K562 (cell line): ENCODE data around the gene ITGA7. TPM values are rescaled to one million over a fixed set of nuclear protein-coding genes. Genes with fewer than 3 reads are reported as not detected.
A peak's percentile ranks its signal among the peaks of the same experiment; 100 is the strongest.

Source experiments
- MCM2 ChIP-seq: fragments of 450-650 bp; IDR thresholded peaks from 2 replicates; pipeline ENCODE4 v1.6.1; 2017; ENCODE audit warnings: low read depth, mild to moderate bottlenecking
- PTBP1 ChIP-seq: fragments of 200-400 bp; formaldehyde crosslinking; IDR thresholded peaks from 2 replicates; pipeline ENCODE4 v1.6.1; 2017; ENCODE audit warnings: low read depth, low read length
- RFX5 ChIP-seq: IDR thresholded peaks from 2 replicates; pipeline ENCODE4 v1.6.1; 2011; ENCODE audit warnings: low read depth, mild to moderate bottlenecking, improper control_type of control experiment, low read length
- TEAD1 ChIP-seq, 2 experiments: fragments of 450-650 bp in 1 of 2; sonication (generic) in 1 of 2; formaldehyde crosslinking; IDR thresholded peaks; 2 replicates each; pipeline versions ENCODE4 v1.4.0 to v1.8.0; 2020 to 2022; ENCODE audit warnings: mild to moderate bottlenecking in 2 of 2, missing genetic modification reagents in 1 of 2
- polyA plus RNA-seq, 8 experiments: library from polyadenylated mRNA; depleted of rRNA in 4 of 8; stranded (reverse) in 5 of 8; unstranded in 3 of 8; fragments of >200 nt; fragmentation: Nextera tagmentation in 2 of 8; fragmentation: Illumina TruSeq in 1 of 8; extraction: Ambion mirVana in 2 of 8; extraction: Trizol in 1 of 8; gene quantifications; 2 replicates each; pipeline versions ENCODE4 v1.2.1 to v1.2.3, GENCODE V29; 2011 to 2014; ENCODE audit warnings: inconsistent platforms in 1 of 8, missing spikeins in 1 of 8
- total RNA-seq, 7 experiments: library from RNA; depleted of rRNA in 6 of 7; stranded (reverse); fragments of >200 nt in 6 of 7; fragmentation: Illumina TruSeq in 2 of 7; extraction: Trizol in 2 of 7; gene quantifications; 2 replicates each; pipeline versions ENCODE4 v1.2.1 to v1.2.3, GENCODE V29; 2011 to 2021; ENCODE audit warnings: low replicate concordance in 1 of 7
- TF ChIP-seq, protein P1 (sequence below), 2 experiments: fragments of 450-650 bp in 1 of 2; sonication (generic) in 1 of 2; formaldehyde crosslinking in 1 of 2; IDR thresholded peaks; 2 replicates each; pipeline versions ENCODE4 v1.7.1 to v1.9.0; 2016 to 2022; ENCODE audit warnings: inconsistent platforms in 1 of 2, mild to moderate bottlenecking in 1 of 2, missing genetic modification reagents in 1 of 2
- TF ChIP-seq, protein P2 (sequence below), 2 experiments: fragments of 150-350 bp in 1 of 2; IDR thresholded peaks; 2 replicates each; pipeline ENCODE4 v1.6.1; 2012 to 2016; ENCODE audit warnings: low read depth in 2 of 2, low read length in 2 of 2, mild to moderate bottlenecking in 1 of 2, moderate library complexity in 1 of 2
- TF ChIP-seq, protein P3 (sequence below): IDR thresholded peaks from 2 replicates; pipeline ENCODE4 v1.6.1; 2012; ENCODE audit warnings: low read depth, low read length, improper control_type of control experiment, borderline replicate concordance

The ITGA7 gene
- total and polyA plus RNA-seq, 9 of the 15 experiments (the other 6 are each of a cell fraction or from before 2014, with no cell fraction given), result 0.11 to 2.3 (median 0.56) TPM; not detected in 1

DNA sequence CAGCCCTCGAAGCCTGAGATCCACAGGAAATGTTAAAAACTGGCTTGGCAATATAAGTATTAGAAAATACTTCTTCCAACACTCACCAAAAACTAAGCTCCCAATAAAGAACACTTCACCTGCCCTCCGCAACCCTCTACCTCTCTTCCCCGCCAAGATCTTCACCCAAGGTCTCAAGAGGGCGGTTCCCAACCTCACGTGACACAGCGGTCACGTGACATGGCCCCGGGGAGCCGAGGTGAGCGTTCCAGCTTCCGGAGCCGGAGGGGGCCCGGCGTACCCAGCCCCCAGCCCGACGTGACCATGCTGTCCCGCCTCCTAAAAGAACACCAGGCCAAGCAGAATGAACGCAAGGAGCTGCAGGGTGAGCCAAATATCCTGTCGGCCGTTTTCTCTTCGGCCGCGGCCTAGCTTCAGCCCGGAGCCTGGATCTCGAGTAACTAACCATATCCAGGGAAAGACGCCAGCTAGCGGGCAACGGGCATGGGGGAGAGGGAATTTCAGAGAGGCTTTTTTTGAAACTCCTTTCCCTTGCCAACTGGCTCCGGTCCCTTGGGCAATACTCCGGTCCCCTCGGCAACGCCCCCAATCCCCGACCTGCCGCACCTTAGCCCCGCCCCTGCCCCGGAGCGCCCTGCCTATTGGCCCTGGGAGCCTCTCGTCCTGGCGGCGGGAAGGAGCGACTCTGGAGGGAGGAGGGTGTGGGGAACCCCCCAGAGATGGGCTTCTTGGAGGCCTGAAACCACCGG is 8.3 kb upstream of the ITGA7 start, which contains the start of gene BLOC1S1 (continued):
- TF ChIP-seq, protein P1, sequence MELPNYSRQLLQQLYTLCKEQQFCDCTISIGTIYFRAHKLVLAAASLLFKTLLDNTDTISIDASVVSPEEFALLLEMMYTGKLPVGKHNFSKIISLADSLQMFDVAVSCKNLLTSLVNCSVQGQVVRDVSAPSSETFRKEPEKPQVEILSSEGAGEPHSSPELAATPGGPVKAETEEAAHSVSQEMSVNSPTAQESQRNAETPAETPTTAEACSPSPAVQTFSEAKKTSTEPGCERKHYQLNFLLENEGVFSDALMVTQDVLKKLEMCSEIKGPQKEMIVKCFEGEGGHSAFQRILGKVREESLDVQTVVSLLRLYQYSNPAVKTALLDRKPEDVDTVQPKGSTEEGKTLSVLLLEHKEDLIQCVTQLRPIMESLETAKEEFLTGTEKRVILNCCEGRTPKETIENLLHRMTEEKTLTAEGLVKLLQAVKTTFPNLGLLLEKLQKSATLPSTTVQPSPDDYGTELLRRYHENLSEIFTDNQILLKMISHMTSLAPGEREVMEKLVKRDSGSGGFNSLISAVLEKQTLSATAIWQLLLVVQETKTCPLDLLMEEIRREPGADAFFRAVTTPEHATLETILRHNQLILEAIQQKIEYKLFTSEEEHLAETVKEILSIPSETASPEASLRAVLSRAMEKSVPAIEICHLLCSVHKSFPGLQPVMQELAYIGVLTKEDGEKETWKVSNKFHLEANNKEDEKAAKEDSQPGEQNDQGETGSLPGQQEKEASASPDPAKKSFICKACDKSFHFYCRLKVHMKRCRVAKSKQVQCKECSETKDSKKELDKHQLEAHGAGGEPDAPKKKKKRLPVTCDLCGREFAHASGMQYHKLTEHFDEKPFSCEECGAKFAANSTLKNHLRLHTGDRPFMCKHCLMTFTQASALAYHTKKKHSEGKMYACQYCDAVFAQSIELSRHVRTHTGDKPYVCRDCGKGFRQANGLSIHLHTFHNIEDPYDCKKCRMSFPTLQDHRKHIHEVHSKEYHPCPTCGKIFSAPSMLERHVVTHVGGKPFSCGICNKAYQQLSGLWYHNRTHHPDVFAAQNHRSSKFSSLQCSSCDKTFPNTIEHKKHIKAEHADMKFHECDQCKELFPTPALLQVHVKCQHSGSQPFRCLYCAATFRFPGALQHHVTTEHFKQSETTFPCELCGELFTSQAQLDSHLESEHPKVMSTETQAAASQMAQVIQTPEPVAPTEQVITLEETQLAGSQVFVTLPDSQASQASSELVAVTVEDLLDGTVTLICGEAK (IDR thresholded peaks at IDR 0.05), result peak; percentile 62
- TF ChIP-seq, protein P1 (CRISPR knock-in tag; IDR thresholded peaks at IDR 0.05), result no peak
- TF ChIP-seq RFX5, result no peak
- TF ChIP-seq, protein P2, sequence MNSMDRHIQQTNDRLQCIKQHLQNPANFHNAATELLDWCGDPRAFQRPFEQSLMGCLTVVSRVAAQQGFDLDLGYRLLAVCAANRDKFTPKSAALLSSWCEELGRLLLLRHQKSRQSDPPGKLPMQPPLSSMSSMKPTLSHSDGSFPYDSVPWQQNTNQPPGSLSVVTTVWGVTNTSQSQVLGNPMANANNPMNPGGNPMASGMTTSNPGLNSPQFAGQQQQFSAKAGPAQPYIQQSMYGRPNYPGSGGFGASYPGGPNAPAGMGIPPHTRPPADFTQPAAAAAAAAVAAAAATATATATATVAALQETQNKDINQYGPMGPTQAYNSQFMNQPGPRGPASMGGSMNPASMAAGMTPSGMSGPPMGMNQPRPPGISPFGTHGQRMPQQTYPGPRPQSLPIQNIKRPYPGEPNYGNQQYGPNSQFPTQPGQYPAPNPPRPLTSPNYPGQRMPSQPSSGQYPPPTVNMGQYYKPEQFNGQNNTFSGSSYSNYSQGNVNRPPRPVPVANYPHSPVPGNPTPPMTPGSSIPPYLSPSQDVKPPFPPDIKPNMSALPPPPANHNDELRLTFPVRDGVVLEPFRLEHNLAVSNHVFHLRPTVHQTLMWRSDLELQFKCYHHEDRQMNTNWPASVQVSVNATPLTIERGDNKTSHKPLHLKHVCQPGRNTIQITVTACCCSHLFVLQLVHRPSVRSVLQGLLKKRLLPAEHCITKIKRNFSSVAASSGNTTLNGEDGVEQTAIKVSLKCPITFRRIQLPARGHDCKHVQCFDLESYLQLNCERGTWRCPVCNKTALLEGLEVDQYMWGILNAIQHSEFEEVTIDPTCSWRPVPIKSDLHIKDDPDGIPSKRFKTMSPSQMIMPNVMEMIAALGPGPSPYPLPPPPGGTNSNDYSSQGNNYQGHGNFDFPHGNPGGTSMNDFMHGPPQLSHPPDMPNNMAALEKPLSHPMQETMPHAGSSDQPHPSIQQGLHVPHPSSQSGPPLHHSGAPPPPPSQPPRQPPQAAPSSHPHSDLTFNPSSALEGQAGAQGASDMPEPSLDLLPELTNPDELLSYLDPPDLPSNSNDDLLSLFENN (IDR thresholded peaks at IDR 0.05; ENCODE audit: low read depth in 2 of 2, low read length in 2 of 2), result no peak
- TF ChIP-seq MCM2, result no peak
- 0 out of 2 replicates have a peak, but pooled peaks have one; percentile 19 for TF ChIP-seq PTBP1
- TF ChIP-seq TEAD1 (CRISPR knock-in tag; IDR thresholded peaks at IDR 0.05), result no peak
- TF ChIP-seq, protein P3, sequence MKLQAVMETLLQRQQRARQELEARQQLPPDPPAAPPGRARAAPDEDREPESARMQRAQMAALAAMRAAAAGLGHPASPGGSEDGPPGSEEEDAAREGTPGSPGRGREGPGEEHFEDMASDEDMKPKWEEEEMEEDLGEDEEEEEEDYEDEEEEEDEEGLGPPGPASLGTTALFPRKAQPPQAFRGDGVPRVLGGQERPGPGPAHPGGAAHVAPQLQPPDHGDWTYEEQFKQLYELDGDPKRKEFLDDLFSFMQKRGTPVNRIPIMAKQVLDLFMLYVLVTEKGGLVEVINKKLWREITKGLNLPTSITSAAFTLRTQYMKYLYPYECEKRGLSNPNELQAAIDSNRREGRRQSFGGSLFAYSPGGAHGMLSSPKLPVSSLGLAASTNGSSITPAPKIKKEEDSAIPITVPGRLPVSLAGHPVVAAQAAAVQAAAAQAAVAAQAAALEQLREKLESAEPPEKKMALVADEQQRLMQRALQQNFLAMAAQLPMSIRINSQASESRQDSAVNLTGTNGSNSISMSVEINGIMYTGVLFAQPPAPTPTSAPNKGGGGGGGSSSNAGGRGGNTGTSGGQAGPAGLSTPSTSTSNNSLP, result no peak
